CD4-positive, alpha-beta T cell treated with Interleukin-1 beta for 1 hour (primary cell): ENCODE results near the gene OR2T4.

ENCODE experiments used
- DNase-seq, 2 donors: peaks; one replicate each; pipeline ENCODE4 v3.0.0-alpha.2; 2020 to 2022

OR2T4 gene

DNA sequence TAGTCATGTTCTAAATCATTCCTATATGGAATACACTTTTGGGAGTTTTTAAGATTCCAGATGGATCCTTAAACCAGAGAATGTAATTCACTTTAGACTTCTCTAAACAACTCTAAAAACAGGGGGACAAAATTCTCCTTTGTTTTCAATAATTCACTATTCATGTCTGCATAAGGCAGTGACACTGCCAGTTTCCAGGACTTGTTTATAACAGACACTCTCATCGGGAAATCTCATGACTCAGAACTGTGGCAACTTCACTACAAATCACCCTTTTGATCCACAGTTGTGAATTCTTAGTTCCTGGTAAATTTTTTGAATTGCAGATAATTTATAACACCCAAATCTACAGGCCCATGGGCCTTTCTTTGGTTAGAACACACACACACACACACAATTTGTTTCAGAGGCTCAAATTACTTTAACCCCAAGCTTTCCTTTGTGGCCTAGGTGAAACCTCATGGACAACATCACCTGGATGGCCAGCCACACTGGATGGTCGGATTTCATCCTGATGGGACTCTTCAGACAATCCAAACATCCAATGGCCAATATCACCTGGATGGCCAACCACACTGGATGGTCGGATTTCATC, at the start of gene OR2T4:
OR2T4 (plus strand) TSS at position 545 of the 595 bp plus-strand sequence; CDS start at position 545, 0 bp downstream.
- DNase-seq: no peak

GRCh38 chr1:248316796-248317195, 44.7 kb upstream of the OR2T4 start:
- no peak for DNase-seq

DNA sequence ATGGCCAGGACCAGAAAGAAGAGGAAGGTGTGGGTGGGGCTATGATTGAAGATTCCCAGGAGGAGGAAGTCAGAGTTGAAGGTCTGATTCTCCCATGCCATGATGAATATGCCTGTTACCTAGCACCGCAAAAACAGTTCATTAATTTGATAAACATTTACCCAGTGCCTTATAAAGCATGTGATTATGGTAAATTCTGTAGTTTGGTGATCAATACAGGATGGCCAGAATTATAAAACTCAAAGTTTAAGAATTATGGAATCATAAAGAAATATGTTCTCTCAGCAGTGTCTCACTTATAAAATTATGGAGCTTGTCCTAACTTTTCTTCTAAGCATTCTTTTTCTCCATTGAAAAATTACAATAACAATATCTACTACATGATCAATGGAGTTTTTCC, 37.0 kb upstream of the OR2T4 start, which contains the start of gene OR2M7:
OR2M7 (minus strand) TSS at position 101 of the 400 bp plus-strand sequence; CDS start at position 101, 0 bp downstream.
- no peak for DNase-seq

- DNase-seq: no peak
These were observed 18.0 kb upstream of the OR2T4 start for GRCh38 chr1:248343451-248343850.

- no peak for DNase-seq
These were observed 13.0 kb upstream of the OR2T4 start, which contains the start of gene OR14C36 for GRCh38 chr1:248348475-248348874. Gene OR14C36 (plus strand): TSS chr1:248348775. CDS start chr1:248348775, 0 bp downstream.

- no peak for DNase-seq
These were observed 2.0 kb upstream of the OR2T4 start for GRCh38 chr1:248359415-248359814.

- no peak for DNase-seq
These were observed 5.1 kb downstream of the OR2T4 start for GRCh38 chr1:248366609-248367008.

DNA sequence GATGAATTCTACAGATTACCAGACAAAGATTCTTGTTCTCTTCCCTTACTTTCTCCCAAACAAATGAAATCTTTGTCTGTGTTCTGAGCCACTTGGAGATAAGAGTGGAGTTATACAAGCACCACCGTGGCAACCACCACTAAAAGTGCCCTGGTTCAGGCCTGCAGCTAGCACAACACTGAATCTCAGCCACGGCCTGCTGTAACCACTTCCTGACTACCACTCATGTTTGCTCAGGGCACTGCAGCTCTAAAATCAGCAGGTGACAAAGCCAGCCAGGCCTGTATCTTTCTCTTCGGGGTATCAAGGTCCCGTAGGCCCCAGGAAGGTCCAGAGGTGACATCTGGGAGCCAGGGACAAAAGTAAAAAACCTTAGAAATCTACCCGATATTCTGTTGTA, 10.9 kb downstream of the OR2T4 start:
- DNase-seq: no peak

DNA sequence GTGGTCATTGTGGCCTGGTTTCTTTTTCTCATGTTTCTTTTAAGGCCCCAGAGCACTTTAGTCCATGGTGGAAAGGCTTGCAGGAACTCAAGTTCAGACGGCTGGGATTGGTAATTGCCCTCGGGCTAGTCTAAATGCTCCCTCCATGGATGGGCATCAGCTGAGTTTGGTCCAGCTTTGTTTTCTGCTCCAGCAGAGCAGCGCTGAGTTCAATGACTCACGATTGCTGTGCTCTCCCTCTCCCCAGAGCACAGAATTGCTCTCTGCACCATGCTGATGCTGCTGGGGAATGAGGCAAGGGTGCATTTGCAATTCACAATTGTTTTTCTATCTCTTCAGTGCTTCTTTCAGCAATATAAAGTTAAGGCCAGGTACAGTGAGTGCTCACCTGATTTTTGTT, 12.3 kb downstream of the OR2T4 start:
- DNase-seq: no peak

DNA sequence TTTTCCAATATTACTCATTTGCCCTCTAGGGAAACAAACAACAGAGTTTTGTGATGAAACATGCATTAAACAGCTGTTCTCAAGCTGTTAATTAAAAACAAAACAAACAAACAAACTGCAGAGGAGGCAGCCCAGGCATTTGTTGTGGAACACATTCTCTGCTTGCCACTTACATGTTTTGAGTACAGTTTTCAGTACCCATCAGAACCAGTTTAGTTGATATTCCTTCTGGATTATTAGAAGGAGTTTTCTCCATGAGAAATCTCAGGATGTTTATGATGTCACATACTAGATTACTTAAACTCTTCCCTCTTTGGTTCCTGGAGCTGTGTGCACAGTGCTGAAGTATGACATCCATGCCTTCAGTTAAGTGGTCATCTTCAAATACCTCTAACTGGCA, 14.0 kb downstream of the OR2T4 start, which contains the start of gene OR2T6:
OR2T6 (plus strand) TSS at position 301 of the 400 bp plus-strand sequence. CDS start 11,863 bp downstream, outside the sequence.
- DNase-seq: no peak

GRCh38 chr1:248376916-248377315, 15.5 kb downstream of the OR2T4 start:
- DNase-seq: no peak

DNA sequence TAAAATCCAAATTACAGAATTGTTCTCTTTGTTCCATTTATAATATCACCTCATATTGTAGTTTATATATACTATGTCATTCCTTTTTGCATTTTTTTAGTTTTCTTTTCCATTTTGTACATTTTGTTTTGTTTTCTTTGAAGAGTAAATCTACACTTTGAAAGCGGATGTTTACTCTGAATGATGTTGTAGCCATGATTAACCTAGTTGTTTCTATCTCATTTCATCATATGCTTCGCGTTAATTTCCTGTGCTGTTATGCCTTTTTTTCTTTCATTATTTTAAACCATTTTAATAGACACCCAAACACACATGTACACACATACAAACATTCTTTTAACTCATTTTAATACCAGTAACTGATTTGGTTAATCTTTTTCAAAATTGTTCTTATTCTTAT, 19.4 kb downstream of the OR2T4 start:
- no peak for DNase-seq

- no peak for DNase-seq
These were observed 27.0 kb downstream of the OR2T4 start for GRCh38 chr1:248388426-248388825.

DNA sequence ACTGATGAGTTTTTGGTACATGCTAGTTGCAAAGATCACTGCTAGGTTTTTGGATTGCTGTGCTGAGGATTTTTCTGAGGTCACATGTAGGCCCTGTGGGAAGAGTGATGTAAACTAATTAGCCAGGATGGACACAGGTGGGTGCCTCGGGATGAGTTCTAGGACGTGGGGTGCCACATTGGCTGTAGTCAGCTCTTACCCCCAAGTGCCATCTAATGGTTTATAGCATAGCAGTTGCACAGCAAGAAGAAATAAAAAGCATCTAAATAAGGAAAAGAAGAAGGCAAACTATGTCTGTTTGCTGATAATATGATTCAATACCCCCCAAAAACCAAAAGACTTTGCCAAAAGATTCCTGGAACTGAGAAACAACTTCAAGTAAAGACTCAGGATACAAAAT, 31.6 kb downstream of the OR2T4 start:
- DNase-seq: no peak

DNA sequence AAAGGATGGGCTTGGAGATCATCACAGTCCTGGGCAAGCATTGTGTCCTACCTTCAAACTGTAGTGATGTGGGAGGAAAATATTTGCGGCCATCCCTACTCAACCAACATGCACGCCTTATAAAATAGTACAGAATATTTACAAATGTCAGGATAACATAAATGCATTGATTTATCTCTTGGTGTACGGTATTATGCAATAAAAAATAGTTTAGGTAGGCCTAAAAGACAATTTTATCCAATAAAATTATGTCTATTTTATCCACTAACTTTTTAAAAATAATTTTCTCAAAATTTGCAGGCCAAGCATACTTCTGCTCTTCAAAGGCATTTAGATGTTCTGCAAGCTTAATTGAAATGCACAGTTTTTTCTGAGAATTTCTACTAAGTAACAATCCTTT, 41.3 kb downstream of the OR2T4 start, which contains the start of gene OR2T1:
OR2T1 (plus strand) TSS at position 301 of the 400 bp plus-strand sequence. CDS start 3,100 bp downstream, outside the sequence.
- DNase-seq: no peak

DNA sequence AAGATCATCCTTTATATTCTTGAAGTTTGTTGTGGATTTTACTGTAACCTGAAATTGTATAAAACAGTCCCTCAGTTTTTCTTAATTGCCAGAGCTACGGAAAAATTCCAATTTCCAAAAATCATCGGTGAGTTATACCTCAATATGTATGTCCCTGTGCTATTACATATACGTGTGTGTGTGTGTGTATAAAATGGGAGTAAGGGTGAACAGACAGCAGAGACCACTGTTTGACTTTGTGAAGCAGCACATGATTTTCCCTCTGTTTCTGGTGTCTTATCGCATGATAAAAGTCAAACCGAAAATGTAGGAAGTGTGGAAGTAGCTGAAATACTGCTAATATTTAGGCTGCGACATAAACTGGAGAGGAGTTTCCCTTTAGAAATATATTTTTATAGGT, 42.6 kb downstream of the OR2T4 start:
- no peak for DNase-seq

GRCh38 chr1:248406721-248407692, 45.5 kb downstream of the OR2T4 start:
- no peak for DNase-seq
